Measurements from ENCODE around the gene ALDH3B1. TPM values are rescaled to one million over a fixed set of nuclear protein-coding genes. Genes with fewer than 3 reads are reported as not detected.

ALDH3B1 gene
- total and polyA plus RNA-seq, 2 experiments from 2014 or later: 15.4 to 15.7 TPM

DNA sequence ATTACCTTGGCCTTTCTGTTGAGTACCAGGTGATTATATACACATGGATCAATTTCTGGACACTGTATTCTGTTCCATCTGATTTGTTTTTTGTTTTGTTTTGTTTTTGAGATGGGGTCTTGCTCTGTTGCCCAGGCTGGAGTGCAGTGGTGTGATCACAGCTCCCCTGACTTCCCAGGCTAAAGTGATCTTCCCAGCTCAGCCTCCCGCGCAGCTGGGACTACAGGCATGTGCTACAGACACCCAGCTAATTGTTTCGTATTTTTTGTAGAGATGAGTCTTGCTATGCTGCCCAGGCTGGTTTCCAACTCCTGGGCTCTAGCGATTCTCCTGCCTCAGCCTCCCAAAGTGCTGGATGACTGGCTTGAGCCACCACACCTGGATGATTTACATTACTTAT lies 47.7 kb downstream of the ALDH3B1 start:
- Histone ChIP-seq H3K4me1 (ENCODE audit: insufficient read depth) (no peaks in the 10 kb centered on the region), H3K36me3 (replicated peaks; ENCODE audit: insufficient read depth, low read depth) (no peaks in the 10 kb centered on the region), H2AFZ (no peak overlapping the region), H3K27me3 (no peaks in the 10 kb centered on the region), H3K9me3 (ENCODE audit: low read depth) (no peaks in the 10 kb centered on the region), H4K20me1 (ENCODE audit: insufficient read depth, poor library complexity, severe bottlenecking) (no peaks in the 10 kb centered on the region), H3K27ac (no peak overlapping the region), H3K9me2 (replicated peaks; ENCODE audit: insufficient read depth) (no peaks in the 10 kb centered on the region), H3K79me2 (no peaks in the 10 kb centered on the region), H3K4me2 (no peak overlapping the region), H3K4me3 (no peak overlapping the region)
- WGBS (ENCODE audit: low lambda C conversion rate, missing lambda C conversion rate): 96% methylated on average over 4 of the region's 4 CpGs
- TF ChIP-seq EZH2phosphoT487 (IDR thresholded peaks at IDR 0.05; ENCODE audit: low read depth, severe bottlenecking, unreplicated experiment): no peak
- TF ChIP-seq, protein P1, sequence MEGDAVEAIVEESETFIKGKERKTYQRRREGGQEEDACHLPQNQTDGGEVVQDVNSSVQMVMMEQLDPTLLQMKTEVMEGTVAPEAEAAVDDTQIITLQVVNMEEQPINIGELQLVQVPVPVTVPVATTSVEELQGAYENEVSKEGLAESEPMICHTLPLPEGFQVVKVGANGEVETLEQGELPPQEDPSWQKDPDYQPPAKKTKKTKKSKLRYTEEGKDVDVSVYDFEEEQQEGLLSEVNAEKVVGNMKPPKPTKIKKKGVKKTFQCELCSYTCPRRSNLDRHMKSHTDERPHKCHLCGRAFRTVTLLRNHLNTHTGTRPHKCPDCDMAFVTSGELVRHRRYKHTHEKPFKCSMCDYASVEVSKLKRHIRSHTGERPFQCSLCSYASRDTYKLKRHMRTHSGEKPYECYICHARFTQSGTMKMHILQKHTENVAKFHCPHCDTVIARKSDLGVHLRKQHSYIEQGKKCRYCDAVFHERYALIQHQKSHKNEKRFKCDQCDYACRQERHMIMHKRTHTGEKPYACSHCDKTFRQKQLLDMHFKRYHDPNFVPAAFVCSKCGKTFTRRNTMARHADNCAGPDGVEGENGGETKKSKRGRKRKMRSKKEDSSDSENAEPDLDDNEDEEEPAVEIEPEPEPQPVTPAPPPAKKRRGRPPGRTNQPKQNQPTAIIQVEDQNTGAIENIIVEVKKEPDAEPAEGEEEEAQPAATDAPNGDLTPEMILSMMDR (IDR thresholded peaks at IDR 0.05; ENCODE audit: poor library complexity): no peak
- TF ChIP-seq EZH2 (IDR thresholded peaks at IDR 0.05; ENCODE audit: borderline replicate concordance): no peak
- DNase-seq (ENCODE audit: low spot score): no peak

DNA sequence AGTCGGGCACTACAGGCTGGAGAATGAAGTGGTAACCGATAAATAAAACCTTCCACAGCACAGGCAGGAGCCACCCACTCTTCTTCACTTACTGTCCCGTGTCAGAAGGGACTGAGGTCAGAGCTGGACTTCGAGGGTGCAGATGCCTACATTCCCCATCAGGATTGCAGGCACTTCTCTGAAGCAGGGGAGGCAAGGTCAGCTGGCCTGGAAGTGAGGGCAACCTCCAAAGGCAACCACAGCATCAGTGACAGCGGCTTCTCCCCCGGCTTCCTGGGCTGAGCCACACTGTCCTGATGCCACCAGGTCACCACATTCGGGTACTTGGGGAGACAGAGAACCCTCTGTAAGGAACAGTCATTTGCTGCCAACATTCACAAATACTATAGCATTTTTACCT lies 51.4 kb downstream of the ALDH3B1 start:
- 95% methylated on average over 7 of the region's 7 CpGs for WGBS (ENCODE audit: low lambda C conversion rate, missing lambda C conversion rate)
- H3K4me2 ChIP-seq: no peak overlapping the region

GRCh38 chr11:68064926-68065325 lies 54.8 kb downstream of the ALDH3B1 start:
- H3K9me3 ChIP-seq (ENCODE audit: low read depth): no peaks in the 10 kb centered on the region
- H3K9me2 ChIP-seq (replicated peaks; ENCODE audit: insufficient read depth): no peaks in the 10 kb centered on the region
- no peak for DNase-seq (ENCODE audit: low spot score)
- TF ChIP-seq EZH2phosphoT487 (IDR thresholded peaks at IDR 0.05; ENCODE audit: low read depth, severe bottlenecking, unreplicated experiment) (no peak), EZH2 (IDR thresholded peaks at IDR 0.05; ENCODE audit: borderline replicate concordance) (no peak)
- TF ChIP-seq, protein P1 (IDR thresholded peaks at IDR 0.05; ENCODE audit: poor library complexity): no peak
- no peak overlapping the region for H3K4me2 ChIP-seq
- H3K79me2 ChIP-seq: no peaks in the 10 kb centered on the region
- H3K4me3 ChIP-seq: no peak overlapping the region
- no peaks in the 10 kb centered on the region for H3K27me3 ChIP-seq
- H3K36me3 ChIP-seq (replicated peaks; ENCODE audit: insufficient read depth, low read depth): no peaks in the 10 kb centered on the region
- H2AFZ ChIP-seq: no peak overlapping the region
- H3K27ac ChIP-seq: no peak overlapping the region
- 98% methylated on average over 2 of the region's 2 CpGs for WGBS (ENCODE audit: low lambda C conversion rate, missing lambda C conversion rate)
- no peaks in the 10 kb centered on the region for H4K20me1 ChIP-seq (ENCODE audit: insufficient read depth, poor library complexity, severe bottlenecking)
- no peaks in the 10 kb centered on the region for H3K4me1 ChIP-seq (ENCODE audit: insufficient read depth)

More for the DNA sequence above, 51.4 kb downstream of the ALDH3B1 start:
- H3K36me3 ChIP-seq (replicated peaks; ENCODE audit: insufficient read depth, low read depth): no peaks in the 10 kb centered on the region
- H3K27ac ChIP-seq: no peak overlapping the region
- TF ChIP-seq EZH2phosphoT487 (IDR thresholded peaks at IDR 0.05; ENCODE audit: low read depth, severe bottlenecking, unreplicated experiment) (no peak), EZH2 (IDR thresholded peaks at IDR 0.05; ENCODE audit: borderline replicate concordance) (no peak)
- TF ChIP-seq, protein P1 (IDR thresholded peaks at IDR 0.05; ENCODE audit: poor library complexity): no peak
- H4K20me1 ChIP-seq (ENCODE audit: insufficient read depth, poor library complexity, severe bottlenecking): no peaks in the 10 kb centered on the region
- H3K9me2 ChIP-seq (replicated peaks; ENCODE audit: insufficient read depth): no peaks in the 10 kb centered on the region
- DNase-seq (ENCODE audit: low spot score): no peak
- H3K79me2 ChIP-seq: no peaks in the 10 kb centered on the region
- no peak overlapping the region for H2AFZ ChIP-seq
- no peak overlapping the region for H3K4me3 ChIP-seq
- no peaks in the 10 kb centered on the region for H3K4me1 ChIP-seq (ENCODE audit: insufficient read depth)
- H3K9me3 ChIP-seq (ENCODE audit: low read depth): no peaks in the 10 kb centered on the region
- no peaks in the 10 kb centered on the region for H3K27me3 ChIP-seq

- Histone ChIP-seq H2AFZ (no peak overlapping the region), H3K4me2 (no peak overlapping the region), H3K4me3 (no peak overlapping the region), H3K27me3 (no peaks in the 10 kb centered on the region), H3K9me3 (ENCODE audit: low read depth) (no peaks in the 10 kb centered on the region), H3K79me2 (no peaks in the 10 kb centered on the region), H3K9me2 (replicated peaks; ENCODE audit: insufficient read depth) (no peaks in the 10 kb centered on the region), H4K20me1 (ENCODE audit: insufficient read depth, poor library complexity, severe bottlenecking) (no peaks in the 10 kb centered on the region), H3K4me1 (ENCODE audit: insufficient read depth) (no peaks in the 10 kb centered on the region), H3K27ac (no peak overlapping the region), H3K36me3 (replicated peaks; ENCODE audit: insufficient read depth, low read depth) (peaks cover 6% of the 10 kb centered on the region)
- WGBS (ENCODE audit: low lambda C conversion rate, missing lambda C conversion rate): 95% methylated on average over 5 of the region's 5 CpGs
- TF ChIP-seq, protein P1 (IDR thresholded peaks at IDR 0.05; ENCODE audit: poor library complexity): no peak
- TF ChIP-seq EZH2 (IDR thresholded peaks at IDR 0.05; ENCODE audit: borderline replicate concordance) (no peak), EZH2phosphoT487 (IDR thresholded peaks at IDR 0.05; ENCODE audit: low read depth, severe bottlenecking, unreplicated experiment) (no peak)
- DNase-seq (ENCODE audit: low spot score): no peak
These were observed 55.7 kb downstream of the ALDH3B1 start for GRCh38 chr11:68065841-68066240.

Data from hepatocyte (in vitro differentiated cells).